ENCODE data around the gene PLOD3. TPM values are rescaled to one million over a fixed set of nuclear protein-coding genes. Genes with fewer than 3 reads are reported as not detected.

PLOD3 gene
- polyA plus RNA-seq, 1 donor (not counting 4 experiments of a cell fraction or from before 2014, with no cell fraction given), result 31.6 TPM

- FAIRE-seq (no peak), DNase-seq (ENCODE audit: low read depth, low spot score) (no peak)
- no peak overlapping the region for H3K9ac ChIP-seq (ENCODE audit: control insufficient read depth, extremely low read depth, insufficient read depth, low read length)
- H3K79me2 ChIP-seq (ENCODE audit: control insufficient read depth, insufficient read depth, low read length), result peaks cover 20% of the 10 kb centered on the region
- H3K36me3 ChIP-seq (ENCODE audit: control insufficient read depth in 2 of 2, extremely low read depth in 1 of 2, insufficient read depth in 2 of 2, low read length in 2 of 2), result peaks cover 21 to 34% of the 10 kb centered on the region in 2 experiments
- no peaks in the 10 kb centered on the region for H4K20me1 ChIP-seq (ENCODE audit: control insufficient read depth, extremely low read depth, insufficient read depth, low read length)
- H3K4me1 ChIP-seq (ENCODE audit: control insufficient read depth, extremely low read depth, insufficient read depth, low read length), result peaks cover 32% of the 10 kb centered on the region
- no peaks in the 10 kb centered on the region for H3K9me1 ChIP-seq (ENCODE audit: control insufficient read depth, extremely low read depth, insufficient read depth, low read length)
- H3K4me2 ChIP-seq (ENCODE audit: control insufficient read depth, extremely low read depth, insufficient read depth, low read depth, low read length), result peak overlapping the region; percentile 30
- H3K27me3 ChIP-seq (ENCODE audit: control insufficient read depth, extremely low read depth, insufficient read depth, low read length), result no peaks in the 10 kb centered on the region
- dilution Hi-C loops (cut with MboI; ENCODE audit: extremely low pct_ligation_motif_present, low sequenced_read_pairs), result no loop called here
- H3K4me3 ChIP-seq (ENCODE audit: control insufficient read depth in 2 of 3, extremely low read depth in 1 of 3, insufficient read depth in 2 of 3, low read depth in 1 of 3, low read length in 3 of 3), result no peak overlapping the region
- no peak overlapping the region for H2AFZ ChIP-seq (ENCODE audit: control insufficient read depth, low read length)
- H3K27ac ChIP-seq (ENCODE audit: control insufficient read depth, insufficient read depth, low read length), result peak overlapping the region; percentile 65
- TF ChIP-seq EZH2 (IDR thresholded peaks at IDR 0.05; ENCODE audit: low read length), result no peak
- TF ChIP-seq, protein P1, sequence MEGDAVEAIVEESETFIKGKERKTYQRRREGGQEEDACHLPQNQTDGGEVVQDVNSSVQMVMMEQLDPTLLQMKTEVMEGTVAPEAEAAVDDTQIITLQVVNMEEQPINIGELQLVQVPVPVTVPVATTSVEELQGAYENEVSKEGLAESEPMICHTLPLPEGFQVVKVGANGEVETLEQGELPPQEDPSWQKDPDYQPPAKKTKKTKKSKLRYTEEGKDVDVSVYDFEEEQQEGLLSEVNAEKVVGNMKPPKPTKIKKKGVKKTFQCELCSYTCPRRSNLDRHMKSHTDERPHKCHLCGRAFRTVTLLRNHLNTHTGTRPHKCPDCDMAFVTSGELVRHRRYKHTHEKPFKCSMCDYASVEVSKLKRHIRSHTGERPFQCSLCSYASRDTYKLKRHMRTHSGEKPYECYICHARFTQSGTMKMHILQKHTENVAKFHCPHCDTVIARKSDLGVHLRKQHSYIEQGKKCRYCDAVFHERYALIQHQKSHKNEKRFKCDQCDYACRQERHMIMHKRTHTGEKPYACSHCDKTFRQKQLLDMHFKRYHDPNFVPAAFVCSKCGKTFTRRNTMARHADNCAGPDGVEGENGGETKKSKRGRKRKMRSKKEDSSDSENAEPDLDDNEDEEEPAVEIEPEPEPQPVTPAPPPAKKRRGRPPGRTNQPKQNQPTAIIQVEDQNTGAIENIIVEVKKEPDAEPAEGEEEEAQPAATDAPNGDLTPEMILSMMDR (optimal IDR thresholded peaks at IDR 0.05 in 1 of 3, IDR thresholded peaks at IDR 0.05 in 1 of 3, conservative IDR thresholded peaks at IDR 0.05 in 1 of 3; ENCODE audit: extremely low read depth in 1 of 3, insufficient read depth in 2 of 3, low read length in 3 of 3), result no peak
- no peaks in the 10 kb centered on the region for H3K9me3 ChIP-seq (ENCODE audit: control insufficient read depth, low read depth, low read length)
Observed at GRCh38 chr7:101156866-101157589, 60.4 kb downstream of the PLOD3 start.

DNA sequence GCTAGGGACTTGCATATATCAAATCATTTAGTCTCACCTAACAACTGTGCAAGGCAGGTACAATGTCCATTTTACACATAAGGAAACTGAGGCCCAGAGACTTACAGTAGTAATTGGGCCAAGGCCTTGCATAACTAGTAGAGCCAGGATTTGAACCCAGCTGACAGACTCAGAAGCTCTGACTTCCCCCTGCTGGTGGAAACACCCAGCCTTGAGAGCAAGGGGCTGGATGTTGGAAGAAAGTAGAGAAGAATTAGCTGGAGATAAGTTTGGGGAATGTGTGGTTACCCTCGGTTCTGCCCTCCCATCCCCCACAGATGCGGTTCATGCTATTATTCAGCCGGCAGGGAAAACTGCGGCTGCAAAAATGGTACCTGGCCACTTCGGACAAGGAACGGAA lies 61.1 kb downstream of the PLOD3 start:
- peak overlapping the region; percentile 30 for H3K4me2 ChIP-seq (ENCODE audit: control insufficient read depth, extremely low read depth, insufficient read depth, low read depth, low read length)
- TF ChIP-seq EZH2 (IDR thresholded peaks at IDR 0.05; ENCODE audit: low read length), result no peak
- TF ChIP-seq, protein P1 (optimal IDR thresholded peaks at IDR 0.05 in 1 of 3, IDR thresholded peaks at IDR 0.05 in 1 of 3, conservative IDR thresholded peaks at IDR 0.05 in 1 of 3; ENCODE audit: extremely low read depth in 1 of 3, insufficient read depth in 2 of 3, low read length in 3 of 3), result peak in 1 of 3 experiments; percentile 21
- no peaks in the 10 kb centered on the region for H3K9me3 ChIP-seq (ENCODE audit: control insufficient read depth, low read depth, low read length)
- peaks cover 20 to 28% of the 10 kb centered on the region in 2 experiments for H3K36me3 ChIP-seq (ENCODE audit: control insufficient read depth in 2 of 2, extremely low read depth in 1 of 2, insufficient read depth in 2 of 2, low read length in 2 of 2)
- no peak overlapping the region for H2AFZ ChIP-seq (ENCODE audit: control insufficient read depth, low read length)
- no peaks in the 10 kb centered on the region for H3K27me3 ChIP-seq (ENCODE audit: control insufficient read depth, extremely low read depth, insufficient read depth, low read length)
- H3K79me2 ChIP-seq (ENCODE audit: control insufficient read depth, insufficient read depth, low read length), result peaks cover 20% of the 10 kb centered on the region
- H3K9ac ChIP-seq (ENCODE audit: control insufficient read depth, extremely low read depth, insufficient read depth, low read length), result peak overlapping the region; percentile 13
- peak overlapping the region; percentile 65 for H3K27ac ChIP-seq (ENCODE audit: control insufficient read depth, insufficient read depth, low read length)
- H3K4me3 ChIP-seq (ENCODE audit: control insufficient read depth in 2 of 3, extremely low read depth in 1 of 3, insufficient read depth in 2 of 3, low read depth in 1 of 3, low read length in 3 of 3), result no peak overlapping the region
- dilution Hi-C loops (cut with MboI; ENCODE audit: extremely low pct_ligation_motif_present, low sequenced_read_pairs), result no loop called here
- no peaks in the 10 kb centered on the region for H4K20me1 ChIP-seq (ENCODE audit: control insufficient read depth, extremely low read depth, insufficient read depth, low read length)
- H3K9me1 ChIP-seq (ENCODE audit: control insufficient read depth, extremely low read depth, insufficient read depth, low read length), result no peaks in the 10 kb centered on the region
- no peak for DNase-seq (ENCODE audit: low read depth, low spot score)
- FAIRE-seq, result no peak
- peaks cover 32% of the 10 kb centered on the region for H3K4me1 ChIP-seq (ENCODE audit: control insufficient read depth, extremely low read depth, insufficient read depth, low read length)

Small RNA genes within 50 kb of the gene (small RNA-seq; reads per million reads assigned to genes)
- gene MIR4653 (ENCODE audit: insufficient read length in 3 of 3, low read depth in 3 of 3, low replicate concordance in 1 of 3), result 0 to 0.33 (median 0) reads per million in 3 experiments

Other genes with a start within 250 kb of the PLOD3 start
- 0.24 to 0.33 TPM in 2 of 3 replicates, not detected in the other for gene MUC12, start 248.0 kb downstream of the PLOD3 start, polyA plus RNA-seq
- not detected in 3 replicates for gene MUC17, start 197.5 kb downstream of the PLOD3 start, polyA plus RNA-seq
- 3.0 to 3.9 TPM (median 3.6 TPM) in 3 replicates for gene TRIM56, start 132.1 kb downstream of the PLOD3 start, polyA plus RNA-seq
- gene SERPINE1, start 90.5 kb downstream of the PLOD3 start, polyA plus RNA-seq, result 522 to 820 TPM (median 808 TPM) in 3 replicates
- gene AP1S1, start 63.1 kb downstream of the PLOD3 start, polyA plus RNA-seq, result 279 to 310 TPM (median 289 TPM) in 3 replicates
- gene VGF, start 52.0 kb downstream of the PLOD3 start, polyA plus RNA-seq, result 0.04 to 0.06 TPM in 2 of 3 replicates, not detected in the other
- not detected in 3 replicates for gene NAT16, start 37.3 kb downstream of the PLOD3 start, polyA plus RNA-seq
- gene MOGAT3, start 16.5 kb downstream of the PLOD3 start, polyA plus RNA-seq, result not detected in 3 replicates
- gene ZNHIT1, start 584 bp upstream of the PLOD3 start, polyA plus RNA-seq, result 46.4 to 63.1 TPM (median 47.5 TPM) in 3 replicates
- gene CLDN15, start 20.2 kb upstream of the PLOD3 start, polyA plus RNA-seq, result 1.9 to 4.1 TPM (median 2.4 TPM) in 3 replicates
- 202 to 244 TPM (median 240 TPM) in 3 replicates for gene FIS1, start 27.5 kb upstream of the PLOD3 start, polyA plus RNA-seq
- 28.3 to 30.1 TPM (median 29.4 TPM) in 3 replicates for gene IFT22, start 104.2 kb upstream of the PLOD3 start, polyA plus RNA-seq
- gene COL26A1, start 145.3 kb upstream of the PLOD3 start, polyA plus RNA-seq, result not detected in 3 replicates

All from keratinocyte (primary cell).